ENCODE data around the gene LAP3. TPM values are rescaled to one million over a fixed set of nuclear protein-coding genes. Genes with fewer than 3 reads are reported as not detected.

The LAP3 gene
- total and polyA plus RNA-seq, 8 donors: 64.1 to 128 (median 71.7) TPM

DNA sequence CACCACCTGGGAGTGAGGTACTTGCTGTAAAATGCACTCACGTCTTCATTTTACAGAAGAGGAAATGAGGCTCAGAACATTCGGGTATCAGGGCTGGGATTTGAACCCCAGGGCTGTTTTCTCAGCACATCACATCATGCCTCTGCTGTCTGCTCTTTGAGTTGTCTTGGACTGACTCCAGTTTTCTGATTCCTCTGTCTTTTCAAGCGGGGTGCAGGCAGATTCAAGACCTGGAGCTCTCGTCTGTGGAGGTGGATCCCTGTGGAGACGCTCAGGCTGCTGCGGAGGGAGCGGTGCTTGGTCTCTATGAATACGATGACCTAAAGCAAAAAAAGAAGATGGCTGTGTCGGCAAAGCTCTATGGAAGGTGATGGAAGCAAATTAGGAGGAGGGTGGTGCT lies 6.3 kb downstream of the LAP3 start:
- Histone ChIP-seq H3K27ac (no peak overlapping the region), H3K27me3 (no peaks in the 10 kb centered on the region), H3K4me1 (peaks cover 7 to 37% of the 10 kb centered on the region in 2 donors), H3K36me3 (peaks cover 0 to 80% of the 10 kb centered on the region in 2 donors), H3K4me3 (no peak overlapping the region), H3K9me3 (no peaks in the 10 kb centered on the region)
- DNase-seq: no peak
- TF ChIP-seq CTCF (IDR thresholded peaks at IDR 0.05): no peak
- no peak for ATAC-seq
- intact Hi-C loops (cut with DNase I): no loop called here

DNA sequence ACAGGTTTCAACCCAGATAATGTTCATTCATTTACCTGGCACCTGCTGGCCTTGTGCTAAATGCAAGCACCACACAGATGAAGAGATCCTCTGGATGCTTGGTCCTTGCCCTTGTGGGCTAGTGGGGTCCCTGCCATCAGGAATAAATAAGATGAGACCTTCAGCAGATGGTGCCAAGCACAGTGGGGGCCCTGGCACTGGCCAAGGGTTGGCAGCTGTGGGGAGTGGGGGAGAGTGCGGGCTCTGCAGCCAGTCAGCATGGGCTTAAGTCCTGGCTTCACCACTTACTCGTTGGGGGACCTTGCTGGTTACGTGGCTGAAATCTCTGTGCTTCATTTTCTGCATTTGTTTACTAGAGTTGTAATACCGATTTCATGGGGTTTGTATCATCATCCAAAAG lies 6.9 kb downstream of the LAP3 start:
- intact Hi-C loops (cut with DNase I): no loop called here
- no peak for ATAC-seq
- no peak for TF ChIP-seq CTCF (IDR thresholded peaks at IDR 0.05)
- Histone ChIP-seq H3K4me1 (peaks cover 2 to 31% of the 10 kb centered on the region in 2 donors), H3K36me3 (peaks cover 0 to 86% of the 10 kb centered on the region in 2 donors), H3K27me3 (no peaks in the 10 kb centered on the region), H3K9me3 (no peaks in the 10 kb centered on the region), H3K4me3 (no peak overlapping the region), H3K27ac (no peak overlapping the region)
- DNase-seq: no peak

GRCh38 chr4:17584521-17585213 lies 7.7 kb downstream of the LAP3 start:
- H3K27ac ChIP-seq: no peak overlapping the region
- no peak for DNase-seq
- no peaks in the 10 kb centered on the region for H3K27me3 ChIP-seq
- peaks cover 0 to 94% of the 10 kb centered on the region in 2 donors for H3K36me3 ChIP-seq
- no peaks in the 10 kb centered on the region for H3K9me3 ChIP-seq
- H3K4me1 ChIP-seq: peaks cover 0 to 26% of the 10 kb centered on the region in 2 donors
- TF ChIP-seq CTCF (IDR thresholded peaks at IDR 0.05): no peak
- intact Hi-C loops (cut with DNase I): no loop called here
- ATAC-seq: no peak
- H3K4me3 ChIP-seq: no peak overlapping the region

GRCh38 chr4:17587094-17587822 lies 10.3 kb downstream of the LAP3 start:
- Histone ChIP-seq H3K27me3 (no peaks in the 10 kb centered on the region), H3K36me3 (peaks cover 0 to 100% of the 10 kb centered on the region in 2 donors), H3K4me3 (no peak overlapping the region), H3K4me1 (peaks cover 0 to 12% of the 10 kb centered on the region in 2 donors), H3K27ac (no peak overlapping the region), H3K9me3 (no peaks in the 10 kb centered on the region)
- ATAC-seq (no peak), DNase-seq (no peak)
- TF ChIP-seq CTCF (IDR thresholded peaks at IDR 0.05): no peak
- intact Hi-C loops (cut with DNase I): no loop called here

GRCh38 chr4:17589355-17589754 lies 12.4 kb downstream of the LAP3 start:
- no peak for ATAC-seq
- DNase-seq: no peak
- Histone ChIP-seq H3K27me3 (no peaks in the 10 kb centered on the region), H3K27ac (no peak overlapping the region), H3K4me1 (peaks cover 0 to 29% of the 10 kb centered on the region in 2 donors), H3K9me3 (no peaks in the 10 kb centered on the region), H3K36me3 (peaks cover 0 to 100% of the 10 kb centered on the region in 2 donors), H3K4me3 (no peak overlapping the region)
- TF ChIP-seq CTCF (IDR thresholded peaks at IDR 0.05): no peak
- intact Hi-C loops (cut with DNase I): no loop called here
